CD4-positive, alpha-beta T cell treated with Interleukin-6 for 4 hours (primary cell): ENCODE data around the gene UNC13D.

Experiments
- DNase-seq: peaks from one replicate; pipeline ENCODE4 v3.0.0-alpha.2; 2020; ENCODE audit warnings: mixed read lengths

UNC13D gene

GRCh38 chr17:75849724-75850123 is 5.5 kb upstream of the UNC13D start:
- DNase-seq: no peak

- DNase-seq: no peak
Observed at GRCh38 chr17:75849279-75849646, 5.1 kb upstream of the UNC13D start.

- DNase-seq: peak; percentile 89
Observed at GRCh38 chr17:75848523-75849278, 4.5 kb upstream of the UNC13D start.

- no peak for DNase-seq
Observed at GRCh38 chr17:75847614-75848522, 3.7 kb upstream of the UNC13D start.

- no peak for DNase-seq
Observed at GRCh38 chr17:75846692-75847613, 2.7 kb upstream of the UNC13D start.

- DNase-seq: no peak
Observed at GRCh38 chr17:75845933-75846691, 1.9 kb upstream of the UNC13D start.

GRCh38 chr17:75845058-75845711 is 981 bp upstream of the UNC13D start:
- peak; percentile 69 for DNase-seq

GRCh38 chr17:75844530-75845057 is 390 bp upstream of the UNC13D start:
- DNase-seq: peak; percentile 43

- peak; percentile 54 for DNase-seq
Observed at GRCh38 chr17:75842963-75843576, 1.1 kb downstream of the UNC13D start.

- no peak for DNase-seq
Observed at GRCh38 chr17:75842411-75842810, 1.8 kb downstream of the UNC13D start.

GRCh38 chr17:75840799-75841164 is 3.4 kb downstream of the UNC13D start:
- no peak for DNase-seq

- no peak for DNase-seq
Observed at GRCh38 chr17:75839942-75840798, 4.0 kb downstream of the UNC13D start.

GRCh38 chr17:75838410-75838809 is 5.8 kb downstream of the UNC13D start:
- DNase-seq: no peak

- no peak for DNase-seq
Observed at GRCh38 chr17:75837899-75838298, 6.3 kb downstream of the UNC13D start.

- no peak for DNase-seq
Observed at GRCh38 chr17:75836605-75837004, 7.6 kb downstream of the UNC13D start.

- DNase-seq: no peak
Observed at GRCh38 chr17:75835654-75835987, 8.6 kb downstream of the UNC13D start.

- DNase-seq: no peak
Observed at GRCh38 chr17:75834928-75835653, 9.1 kb downstream of the UNC13D start.

GRCh38 chr17:75834279-75834920 is 9.8 kb downstream of the UNC13D start:
- DNase-seq: no peak
